ENCODE measurements around the gene POLR2I. TPM values are rescaled to one million over a fixed set of nuclear protein-coding genes. Genes with fewer than 3 reads are reported as not detected.
"Not testable (repeated sequence)": the region's sequence is repeated elsewhere in the genome, so short reads cannot be mapped to it uniquely, and the experiment has no call there.

The POLR2I gene
- polyA plus RNA-seq, 3 donors, result 53.4 to 61.7 (median 55.5) TPM

GRCh38 chr19:36073121-36073876 lies 41.4 kb downstream of the POLR2I start:
- DNase-seq, result no peak

- DNase-seq, result no peak
These were observed 42.6 kb downstream of the POLR2I start for GRCh38 chr19:36072081-36072480.

DNA sequence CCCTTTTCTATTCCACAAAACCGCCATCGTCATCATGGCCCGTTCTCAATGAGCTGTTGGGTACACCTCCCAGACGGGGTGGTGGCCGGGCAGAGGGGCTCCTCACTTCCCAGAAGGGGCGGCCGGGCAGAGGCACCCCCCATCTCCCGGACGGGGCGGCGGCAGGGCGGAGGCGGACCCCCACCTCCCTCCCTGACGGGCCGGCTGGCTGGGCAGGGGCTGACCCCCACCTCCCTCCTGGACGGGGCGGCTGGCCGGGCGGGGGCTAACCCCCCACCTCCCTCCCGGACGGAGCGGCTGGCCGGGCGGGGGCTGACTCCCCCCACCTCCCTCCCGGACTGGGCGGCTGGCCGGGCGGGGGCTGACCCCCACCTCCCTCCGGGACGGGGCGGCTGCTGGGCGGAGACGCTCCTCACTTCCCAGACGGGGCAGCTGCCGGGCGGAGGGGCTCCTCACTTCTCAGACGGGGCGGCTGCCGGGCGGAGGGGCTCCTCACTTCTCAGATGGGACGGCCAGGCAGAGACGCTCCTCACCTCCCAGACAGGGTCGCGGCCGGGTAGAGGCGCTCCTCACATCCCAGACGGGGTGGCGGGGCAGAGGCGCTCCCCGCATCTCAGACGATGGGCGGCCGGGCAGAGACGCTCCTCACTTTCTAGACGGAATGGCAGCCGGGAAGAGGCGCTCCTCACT lies 45.7 kb downstream of the POLR2I start:
- DNase-seq, result not testable (repeated sequence)

DNA sequence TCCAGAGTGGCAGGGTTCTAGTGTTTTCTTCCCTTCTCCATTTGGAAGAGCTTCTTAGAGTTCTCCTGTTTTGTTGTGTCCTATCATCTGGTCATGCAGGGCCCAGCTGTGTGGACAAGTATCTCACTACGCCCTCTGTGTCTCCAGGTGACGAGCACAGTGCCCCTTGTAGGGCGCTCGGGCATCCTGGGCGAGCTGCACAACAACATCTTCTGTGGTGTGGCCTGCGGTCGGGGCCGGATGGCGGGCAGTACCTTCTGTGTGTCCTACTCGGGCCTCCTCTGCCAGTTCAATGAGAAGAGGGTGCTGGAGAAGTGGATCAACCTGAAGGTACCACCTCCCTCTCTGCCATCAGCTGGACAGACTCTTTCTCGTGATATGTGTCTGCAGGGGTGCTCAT lies 47.0 kb downstream of the POLR2I start:
- no peak for DNase-seq

- DNase-seq, result no peak
These were observed 49.8 kb downstream of the POLR2I start for GRCh38 chr19:36064826-36065225.

Other genes with a start within 250 kb of the POLR2I start
- 10 to 100 TPM; 26.6 to 29.2 (median 29.1) TPM for gene APLP1, start 246.3 kb downstream of the POLR2I start, polyA plus RNA-seq (ENCODE audit: insufficient read length in 3 of 3)
- 1 to 10 TPM; 2.9 to 4.5 (median 4.0) TPM for gene NFKBID, start 214.3 kb downstream of the POLR2I start, polyA plus RNA-seq (ENCODE audit: insufficient read length in 3 of 3)
- 1 to 10 TPM; 2.5 to 5.2 (median 3.3) TPM for gene HCST, start 212.3 kb downstream of the POLR2I start, polyA plus RNA-seq (ENCODE audit: insufficient read length in 3 of 3)
- 10 to 100 TPM in 1 of 3 donors, 1 to 10 TPM in 2; 9.5 to 14.6 (median 9.7) TPM for gene TYROBP, start 206.6 kb downstream of the POLR2I start, polyA plus RNA-seq (ENCODE audit: insufficient read length in 3 of 3)
- gene LRFN3, start 178.5 kb downstream of the POLR2I start, polyA plus RNA-seq (ENCODE audit: insufficient read length in 3 of 3), result 10 to 100 TPM; 11.8 to 16.7 (median 13.6) TPM
- gene SDHAF1, start 119.7 kb downstream of the POLR2I start, polyA plus RNA-seq (ENCODE audit: insufficient read length in 3 of 3), result 10 to 100 TPM; 15.5 to 18.8 (median 17.4) TPM
- gene SYNE4, start 106.1 kb downstream of the POLR2I start, polyA plus RNA-seq (ENCODE audit: insufficient read length in 3 of 3), result 10 to 100 TPM; 13.2 to 17.5 (median 15.5) TPM
- 10 to 100 TPM; 17.6 to 19.3 (median 18.8) TPM for gene ALKBH6, start 100.7 kb downstream of the POLR2I start, polyA plus RNA-seq (ENCODE audit: insufficient read length in 3 of 3)
- gene CLIP3, start 82.0 kb downstream of the POLR2I start, polyA plus RNA-seq (ENCODE audit: insufficient read length in 3 of 3), result 10 to 100 TPM; 51.3 to 60.9 (median 53.5) TPM
- gene THAP8, start 60.6 kb downstream of the POLR2I start, polyA plus RNA-seq (ENCODE audit: insufficient read length in 3 of 3), result 10 to 100 TPM; 14.0 to 16.5 (median 15.6) TPM
- gene WDR62, start 60.0 kb downstream of the POLR2I start, polyA plus RNA-seq (ENCODE audit: insufficient read length in 3 of 3), result 1 to 10 TPM; 4.9 to 6.8 (median 5.4) TPM
- gene OVOL3, start 3.7 kb downstream of the POLR2I start, polyA plus RNA-seq (ENCODE audit: insufficient read length in 3 of 3), result under 1 TPM in 1 of 3 donors, not detected in 2; 0.26 TPM
- gene TBCB, start 593 bp upstream of the POLR2I start, polyA plus RNA-seq (ENCODE audit: insufficient read length in 3 of 3), result 100 to 1,000 TPM; 110 to 149 (median 133) TPM
- 100 to 1,000 TPM; 562 to 644 (median 592) TPM for gene CAPNS1, start 25.2 kb upstream of the POLR2I start, polyA plus RNA-seq (ENCODE audit: insufficient read length in 3 of 3)
- 10 to 100 TPM; 21.8 to 34.1 (median 24.4) TPM for gene COX7A1, start 37.6 kb upstream of the POLR2I start, polyA plus RNA-seq (ENCODE audit: insufficient read length in 3 of 3)
- gene ZNF565, start 99.8 kb upstream of the POLR2I start, polyA plus RNA-seq (ENCODE audit: insufficient read length in 3 of 3), result 1 to 10 TPM; 5.8 to 8.5 (median 8.5) TPM
- gene ZNF146, start 100.2 kb upstream of the POLR2I start, polyA plus RNA-seq (ENCODE audit: insufficient read length in 3 of 3), result 100 to 1,000 TPM; 114 to 132 (median 127) TPM

Measured in renal pelvis (tissue), 4 donors.